ENCODE results near the gene LAIR1. TPM values are rescaled to one million over a fixed set of nuclear protein-coding genes. Genes with fewer than 3 reads are reported as not detected.

The LAIR1 gene
- total RNA-seq, 2 experiments from 2014 or later = 54.0 to 59.3 TPM

Other genes with a start within 250 kb of the LAIR1 start
- 10 to 100 TPM; 39.5 to 42.4 TPM for gene TFPT, start 249.3 kb downstream of the LAIR1 start, total RNA-seq
- 10 to 100 TPM; 74.1 to 83.8 TPM for gene PRPF31, start 249.2 kb downstream of the LAIR1 start, total RNA-seq
- gene CNOT3, start 227.2 kb downstream of the LAIR1 start, total RNA-seq = 10 to 100 TPM; 63.7 to 64.8 TPM
- gene LENG1, start 205.2 kb downstream of the LAIR1 start, total RNA-seq = 1 to 10 TPM; 7.6 to 9.1 TPM
- gene TMC4, start 191.8 kb downstream of the LAIR1 start, total RNA-seq = 1 to 10 TPM; 4.6 to 4.9 TPM
- gene MBOAT7, start 175.4 kb downstream of the LAIR1 start, total RNA-seq = 10 to 100 TPM; 56.0 to 61.0 TPM
- gene TSEN34, start 173.6 kb downstream of the LAIR1 start, total RNA-seq = 10 to 100 TPM in 1 of 2 experiments, 1 to 10 TPM in 1; 7.9 to 10.2 TPM
- 1,000 to 10,000 TPM; 1,257 to 1,351 TPM for gene RPS9, start 164.1 kb downstream of the LAIR1 start, total RNA-seq
- gene LILRB3, start 141.9 kb downstream of the LAIR1 start, total RNA-seq = 1 to 10 TPM in 1 of 2 experiments, under 1 TPM in 1; 0.62 to 2.0 TPM
- under 1 TPM; 0.37 to 0.45 TPM for gene LILRA6, start 122.1 kb downstream of the LAIR1 start, total RNA-seq
- gene LILRB5, start 107.7 kb downstream of the LAIR1 start, total RNA-seq = not detected
- not detected for gene LILRB2, start 83.8 kb downstream of the LAIR1 start, total RNA-seq
- gene LILRA5, start 51.8 kb downstream of the LAIR1 start, total RNA-seq = not detected
- not detected for gene LILRA4, start 25.8 kb downstream of the LAIR1 start, total RNA-seq
- gene TTYH1, start 50.5 kb upstream of the LAIR1 start, total RNA-seq = 1 to 10 TPM in 1 of 2 experiments, under 1 TPM in 1; 0.72 to 1.2 TPM
- gene LENG8, start 84.3 kb upstream of the LAIR1 start, total RNA-seq = 100 to 1,000 TPM; 245 to 248 TPM
- 1 to 10 TPM; 3.8 to 5.4 TPM for gene LENG9, start 98.8 kb upstream of the LAIR1 start, total RNA-seq
- not detected for gene CDC42EP5, start 108.4 kb upstream of the LAIR1 start, total RNA-seq
- 1 to 10 TPM; 3.1 to 3.7 TPM for gene LAIR2, start 137.9 kb upstream of the LAIR1 start, total RNA-seq
- gene LILRA2, start 208.9 kb upstream of the LAIR1 start, total RNA-seq = not detected
- gene LILRA1, start 228.7 kb upstream of the LAIR1 start, total RNA-seq = not detected

Measured in activated CD4-positive, alpha-beta T cell treated with anti-CD3 and anti-CD28 coated beads, Interleukin-2, amount 10 ng/mL, durations not matched to agents 7 days and 5 days (primary cell).